ENCODE data around the gene STXBP5. TPM values are rescaled to one million over a fixed set of nuclear protein-coding genes. Genes with fewer than 3 reads are reported as not detected.

Gene STXBP5
- total RNA-seq, 1 experiment from 2014 or later: 17.9 TPM

- intact Hi-C loops (cut with micrococcal nuclease; ENCODE audit: unreplicated experiment): no loop called here
- Histone ChIP-seq H3K27me3 (replicated peaks; ENCODE audit: control insufficient read depth, insufficient read depth, low read length) (no peaks in the 10 kb centered on the region), H3K36me3 (ENCODE audit: control insufficient read depth, insufficient read depth, low read length) (no peaks in the 10 kb centered on the region), H3K4me3 (ENCODE audit: low read depth, low read length) (no peak overlapping the region), H3K9me3 (no peaks in the 10 kb centered on the region), H3K4me1 (no peaks in the 10 kb centered on the region; the same call in 1 of the 2 replicates)
- no peak for TF ChIP-seq CTCF (IDR thresholded peaks at IDR 0.05; ENCODE audit: insufficient read depth in 1 of 2, low read depth in 1 of 2, low read length in 1 of 2, severe bottlenecking in 1 of 2, unreplicated experiment in 1 of 2)
- ChIA-PET CTCF (no interaction called here), POLR2A (no interaction called here)
- Mint-ChIP-seq H3K27ac (ENCODE audit: unreplicated experiment) (no peak overlapping the region), H3K36me3 (ENCODE audit: insufficient read depth, unreplicated experiment) (no peaks in the 10 kb centered on the region), H3K27me3 (ENCODE audit: insufficient read depth, unreplicated experiment) (no peaks in the 10 kb centered on the region), H3K4me1 (ENCODE audit: low read depth, unreplicated experiment) (peaks cover 11% of the 10 kb centered on the region), H3K9me3 (ENCODE audit: unreplicated experiment) (no peaks in the 10 kb centered on the region), H3K4me3 (ENCODE audit: unreplicated experiment) (no peak overlapping the region)
- no peak for DNase-seq
- BruUV-seq (replicated peaks): no TSS peak
Observed at GRCh38 chr6:147159536-147160374, 44.5 kb upstream of the STXBP5 start.

GRCh38 chr6:147160593-147160992, 43.6 kb upstream of the STXBP5 start:
- DNase-seq: no peak
- H3K36me3 Mint-ChIP-seq (ENCODE audit: insufficient read depth, unreplicated experiment): no peaks in the 10 kb centered on the region
- no peak overlapping the region for H3K4me3 Mint-ChIP-seq (ENCODE audit: unreplicated experiment)
- H3K27ac Mint-ChIP-seq (ENCODE audit: unreplicated experiment): no peak overlapping the region
- H3K9me3 Mint-ChIP-seq (ENCODE audit: unreplicated experiment): no peaks in the 10 kb centered on the region
- TF ChIP-seq CTCF (IDR thresholded peaks at IDR 0.05; ENCODE audit: insufficient read depth in 1 of 2, low read depth in 1 of 2, low read length in 1 of 2, severe bottlenecking in 1 of 2, unreplicated experiment in 1 of 2): no peak
- CTCF ChIA-PET: no interaction called here
- no peaks in the 10 kb centered on the region for H3K4me1 ChIP-seq
- no peak overlapping the region for H3K4me3 ChIP-seq (ENCODE audit: low read depth, low read length)
- H3K27me3 Mint-ChIP-seq (ENCODE audit: insufficient read depth, unreplicated experiment): no peaks in the 10 kb centered on the region
- no peaks in the 10 kb centered on the region for H3K9me3 ChIP-seq
- BruUV-seq (replicated peaks): no TSS peak
- no peaks in the 10 kb centered on the region for H3K36me3 ChIP-seq (ENCODE audit: control insufficient read depth, insufficient read depth, low read length)
- intact Hi-C loops (cut with micrococcal nuclease; ENCODE audit: unreplicated experiment): no loop called here
- H3K4me1 Mint-ChIP-seq (ENCODE audit: low read depth, unreplicated experiment): peaks cover 11% of the 10 kb centered on the region
- POLR2A ChIA-PET: no interaction called here
- no peaks in the 10 kb centered on the region for H3K27me3 ChIP-seq (replicated peaks; ENCODE audit: control insufficient read depth, insufficient read depth, low read length)

DNA sequence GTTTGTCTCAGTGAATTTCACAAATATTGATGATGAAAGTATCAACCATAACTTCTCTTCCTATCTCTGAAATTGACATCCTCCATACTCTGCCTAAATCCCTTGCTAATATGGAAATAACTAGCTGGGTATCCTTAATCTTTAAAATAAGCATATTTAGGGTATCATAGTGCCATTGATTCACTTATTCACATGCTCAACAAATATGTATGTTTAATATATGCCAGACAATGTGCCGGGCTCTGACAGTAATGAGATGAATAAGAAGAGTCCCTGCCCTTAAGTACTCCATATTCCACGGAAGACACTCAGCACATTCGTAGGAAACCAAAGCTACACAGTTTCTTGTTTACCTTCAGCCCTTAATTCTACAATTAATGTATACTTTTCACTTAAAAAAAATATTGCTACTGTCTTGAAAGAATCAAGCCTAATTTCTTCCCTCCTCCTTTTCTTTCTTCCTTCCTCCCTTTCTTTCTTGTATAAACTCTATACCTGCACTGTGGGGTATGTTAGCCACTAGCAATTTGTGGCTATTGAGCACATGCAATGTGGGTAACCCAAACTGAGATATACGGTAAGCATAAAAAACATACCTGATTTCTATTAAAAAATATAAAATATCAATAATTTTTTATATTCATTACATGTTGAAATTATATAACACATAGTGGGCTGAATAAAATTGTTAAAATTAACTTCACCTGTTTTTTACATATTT, 42.8 kb upstream of the STXBP5 start:
- CTCF ChIA-PET: no interaction called here
- H3K36me3 ChIP-seq (ENCODE audit: control insufficient read depth, insufficient read depth, low read length): no peaks in the 10 kb centered on the region
- H3K4me3 ChIP-seq (ENCODE audit: low read depth, low read length): no peak overlapping the region
- no TSS peak for BruUV-seq (replicated peaks)
- POLR2A ChIA-PET: no interaction called here
- no peaks in the 10 kb centered on the region for H3K27me3 ChIP-seq (replicated peaks; ENCODE audit: control insufficient read depth, insufficient read depth, low read length)
- intact Hi-C loops (cut with micrococcal nuclease; ENCODE audit: unreplicated experiment): no loop called here
- no peak for DNase-seq
- Mint-ChIP-seq H3K27me3 (ENCODE audit: insufficient read depth, unreplicated experiment) (no peaks in the 10 kb centered on the region), H3K4me3 (ENCODE audit: unreplicated experiment) (no peak overlapping the region), H3K9me3 (ENCODE audit: unreplicated experiment) (no peaks in the 10 kb centered on the region), H3K27ac (ENCODE audit: unreplicated experiment) (no peak overlapping the region), H3K36me3 (ENCODE audit: insufficient read depth, unreplicated experiment) (no peaks in the 10 kb centered on the region), H3K4me1 (ENCODE audit: low read depth, unreplicated experiment) (peaks cover 11% of the 10 kb centered on the region)
- H3K9me3 ChIP-seq: no peaks in the 10 kb centered on the region
- no peak for TF ChIP-seq CTCF (IDR thresholded peaks at IDR 0.05; ENCODE audit: insufficient read depth in 1 of 2, low read depth in 1 of 2, low read length in 1 of 2, severe bottlenecking in 1 of 2, unreplicated experiment in 1 of 2)
- no peaks in the 10 kb centered on the region for H3K4me1 ChIP-seq

Data from Caco-2 (cell line).